HG03095 (cell line): ENCODE results near the gene UGT1A6.
"Not testable (repeated sequence)": the region's sequence is repeated elsewhere in the genome, so short reads cannot be mapped to it uniquely, and the experiment has no call there.

Experiments used
- ATAC-seq: cut with Tn5 transposase; IDR thresholded peaks from one replicate; pipeline ENCODE4 v1.9.1; 2021; ENCODE audit warnings: moderate library complexity; ENCODE audit not compliant: unreplicated experiment

Gene UGT1A6

DNA sequence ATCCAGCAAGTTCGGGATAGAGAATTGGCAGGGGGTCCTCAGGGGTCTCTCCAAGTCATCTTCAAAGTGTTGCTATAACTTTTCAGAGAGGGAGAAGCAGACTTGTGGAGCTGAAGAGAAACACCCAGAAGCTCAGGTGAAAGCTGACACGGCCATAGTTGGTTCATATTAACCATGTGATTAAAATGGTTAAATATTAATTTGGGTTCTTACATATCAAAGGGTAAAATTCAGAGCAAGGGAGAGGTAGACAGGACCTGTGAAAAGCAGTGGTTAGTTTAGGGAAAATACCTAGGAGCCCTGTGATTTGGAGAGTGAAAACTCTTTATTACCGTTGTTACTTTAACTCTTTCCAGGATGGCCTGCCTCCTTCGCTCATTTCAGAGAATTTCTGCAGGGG lies at the start of gene UGT1A6:
Gene UGT1A6 (plus strand): TSS at position 243 of the 400 bp plus-strand sequence. CDS start 115 bp downstream, at position 358.
- ATAC-seq: no peak

DNA sequence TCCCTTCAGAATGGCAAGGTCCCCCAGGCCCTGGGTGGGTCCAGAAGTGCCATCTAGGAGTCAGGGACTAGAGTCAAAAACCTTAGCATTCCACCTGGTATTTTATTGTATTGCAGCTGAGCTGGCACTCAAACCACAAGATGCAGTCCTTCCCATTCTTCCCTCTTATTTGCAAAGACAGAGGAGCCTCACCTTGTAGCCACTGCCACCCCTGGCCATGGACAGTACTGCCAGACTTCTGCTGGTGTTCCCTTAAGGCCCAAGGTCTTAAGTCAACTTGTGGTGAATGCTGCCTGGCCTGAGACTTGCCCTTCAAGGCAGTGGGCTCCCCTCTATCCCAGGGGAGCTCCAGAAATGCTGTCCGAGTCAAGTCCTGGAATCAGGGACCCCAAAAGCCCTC lies 49.6 kb upstream of the UGT1A6 start:
- no peak for ATAC-seq

DNA sequence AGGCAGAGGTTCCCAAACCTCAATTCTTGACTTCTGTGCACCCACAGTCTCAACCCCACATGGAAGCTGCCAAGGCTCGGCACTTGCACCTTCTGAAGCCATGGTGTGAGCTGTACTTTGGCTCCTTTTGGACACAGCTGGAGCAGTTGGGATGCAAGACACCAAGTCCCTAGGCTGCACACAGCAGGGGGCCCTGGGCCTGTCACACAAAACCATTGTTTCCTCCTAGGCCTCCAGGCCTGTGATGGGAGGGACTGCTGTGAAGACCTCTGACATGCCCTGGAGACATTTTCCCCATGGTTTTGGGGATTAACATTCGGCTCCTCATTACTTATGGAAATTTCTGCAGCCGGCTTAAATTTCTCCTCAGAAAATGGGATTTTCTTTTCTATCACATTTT lies 46.7 kb upstream of the UGT1A6 start:
- ATAC-seq: not testable (repeated sequence)

DNA sequence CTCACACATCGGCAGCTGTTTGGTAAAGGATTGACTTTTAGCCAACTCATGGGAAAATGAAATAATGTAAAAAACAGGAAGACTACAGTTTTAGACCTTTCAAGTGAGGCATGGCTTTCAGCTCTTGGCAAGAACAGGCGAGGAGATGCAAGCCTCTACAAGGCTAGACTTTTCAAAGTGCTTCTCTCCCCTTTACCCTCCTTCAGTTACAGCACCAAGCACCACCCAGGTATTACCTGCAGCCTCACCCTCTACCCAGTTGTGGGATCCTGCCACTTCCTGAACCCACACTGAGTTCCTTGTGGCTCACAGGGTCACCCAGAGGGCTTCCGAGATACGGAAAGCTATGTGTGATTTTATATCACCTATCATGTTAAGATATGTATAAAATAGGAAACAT lies 41.7 kb upstream of the UGT1A6 start:
- ATAC-seq: no peak

DNA sequence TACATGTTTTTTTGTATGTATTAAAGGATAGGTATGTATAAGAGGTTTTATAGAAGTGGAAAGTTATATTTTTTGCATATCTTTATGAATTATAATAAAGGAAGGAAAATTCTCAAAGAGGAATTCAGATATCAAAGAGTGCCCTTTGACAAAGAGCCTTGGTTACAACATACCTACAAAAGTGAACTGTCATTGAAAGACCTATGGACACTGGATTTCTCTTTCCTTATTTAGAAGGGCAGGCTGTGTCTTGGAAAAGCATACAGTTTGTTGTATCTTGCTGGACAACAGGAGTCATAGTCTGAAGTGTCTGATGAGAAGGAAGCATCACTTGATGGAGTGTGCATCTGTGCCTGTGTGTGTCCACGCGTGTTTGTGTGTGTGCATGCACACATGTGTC lies 41.3 kb upstream of the UGT1A6 start:
- no peak for ATAC-seq

DNA sequence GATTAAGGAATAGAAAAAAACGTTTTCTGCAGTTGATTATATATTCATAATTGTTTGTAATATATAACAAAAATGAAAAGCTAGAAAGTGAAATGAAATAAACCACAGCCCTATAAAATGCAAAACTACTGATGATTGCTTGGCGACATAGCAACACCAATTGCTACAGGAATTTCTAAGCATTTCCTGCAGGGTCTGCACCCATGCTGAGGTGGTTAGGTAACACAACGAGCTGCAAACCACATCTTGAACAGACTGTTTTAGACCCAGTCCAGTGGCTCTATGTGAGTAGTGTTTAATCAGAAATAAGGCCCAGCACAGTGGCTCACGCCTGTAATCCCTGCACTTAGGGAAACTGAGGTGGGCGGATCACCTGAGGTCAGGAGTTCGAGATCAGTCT lies 38.2 kb upstream of the UGT1A6 start:
- no peak for ATAC-seq

DNA sequence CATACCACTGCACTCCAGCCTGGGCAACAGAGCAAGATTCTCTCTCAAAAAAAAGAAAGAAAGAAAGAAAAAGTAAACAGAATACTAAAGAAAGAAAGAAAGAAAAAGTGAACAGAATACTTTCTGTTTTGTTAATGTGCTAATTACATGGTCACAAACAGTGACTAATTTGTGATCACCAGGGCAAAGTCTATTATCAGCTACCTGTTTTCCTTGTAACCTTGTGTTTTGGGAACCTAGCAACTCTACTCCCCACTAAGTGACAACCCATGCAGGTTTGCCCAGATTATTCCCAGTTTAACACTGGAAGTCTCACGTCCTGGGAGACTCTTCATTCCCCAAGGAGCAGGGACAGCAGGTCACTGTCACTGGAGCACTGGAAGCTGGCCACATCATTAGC lies 37.6 kb upstream of the UGT1A6 start:
- ATAC-seq: no peak

DNA sequence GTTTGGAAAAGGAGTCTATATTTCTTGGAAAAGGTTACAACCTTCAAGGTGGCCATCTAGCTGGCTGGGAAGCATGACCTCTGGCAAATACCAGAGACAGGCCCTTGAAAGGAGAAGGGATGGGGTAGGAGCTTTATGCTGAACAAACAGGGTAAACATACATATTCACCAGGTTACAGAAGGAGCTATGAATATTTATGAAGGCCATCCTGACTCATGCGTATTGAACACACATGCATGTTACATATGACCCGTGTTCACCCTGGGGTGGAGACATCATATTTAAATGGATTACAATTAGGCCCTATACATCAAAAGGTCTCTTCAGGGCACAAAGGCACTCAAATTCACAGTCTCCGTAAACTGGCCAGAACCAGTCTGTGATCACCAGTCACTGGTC lies 36.7 kb upstream of the UGT1A6 start:
- not testable (repeated sequence) for ATAC-seq

DNA sequence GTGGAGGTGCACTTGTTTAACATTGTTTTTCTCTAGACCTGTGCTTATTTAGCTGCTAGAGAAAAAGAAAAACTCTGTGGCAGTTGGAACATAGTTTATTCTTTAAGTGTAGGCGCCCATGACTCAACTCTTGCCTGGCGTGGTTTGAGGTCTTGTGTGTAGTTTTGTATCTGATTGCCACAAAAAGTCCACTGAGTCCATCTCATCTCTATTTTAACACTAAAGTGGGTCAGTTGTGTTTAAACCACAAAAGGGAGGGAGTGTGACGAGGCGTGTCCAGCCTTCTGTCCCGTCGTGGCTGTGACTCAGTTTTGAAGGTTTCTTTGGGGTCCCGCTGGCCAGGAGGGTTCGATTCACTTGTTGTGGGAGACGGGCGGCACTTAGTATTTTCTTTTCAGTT lies 36.2 kb upstream of the UGT1A6 start:
- ATAC-seq: no peak

DNA sequence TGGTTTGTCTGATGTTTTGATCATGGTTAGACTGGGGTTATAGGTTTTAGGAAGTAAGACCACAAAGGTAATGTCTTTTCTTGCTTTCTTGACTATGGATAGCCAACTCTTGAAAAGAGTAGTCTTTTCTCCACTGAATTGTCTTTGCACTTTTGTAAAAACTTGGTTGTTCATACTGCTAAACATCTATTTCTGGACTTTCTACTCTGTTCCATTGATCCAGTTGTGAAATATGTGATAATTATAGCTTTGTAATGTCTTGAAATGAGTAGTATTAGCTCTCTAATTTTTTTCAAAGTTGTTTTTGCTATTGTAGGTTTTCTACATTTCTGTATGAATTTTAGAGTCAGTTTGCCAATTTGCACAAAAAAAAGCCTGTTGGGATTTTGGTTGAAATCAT lies 34.1 kb upstream of the UGT1A6 start:
- no peak for ATAC-seq

DNA sequence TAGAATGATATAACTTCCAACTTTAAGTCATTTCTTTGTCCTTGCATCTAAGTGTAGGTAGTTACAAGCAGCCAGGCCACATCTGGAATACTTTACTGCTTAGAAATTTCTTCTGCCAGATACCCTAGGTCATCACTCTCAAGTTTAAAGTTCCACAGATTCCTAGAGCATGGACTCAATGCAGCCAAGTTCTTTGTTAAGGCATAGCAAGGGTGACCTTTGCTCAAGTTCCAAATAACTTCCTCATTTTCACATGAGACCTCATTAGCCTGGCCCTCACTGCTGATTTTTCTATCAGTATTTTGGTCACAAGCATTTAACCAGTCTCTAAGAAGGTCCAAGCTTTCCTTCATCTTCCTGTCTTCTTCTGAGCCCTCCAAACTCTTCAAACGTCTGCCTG lies 28.8 kb upstream of the UGT1A6 start:
- ATAC-seq: no peak

DNA sequence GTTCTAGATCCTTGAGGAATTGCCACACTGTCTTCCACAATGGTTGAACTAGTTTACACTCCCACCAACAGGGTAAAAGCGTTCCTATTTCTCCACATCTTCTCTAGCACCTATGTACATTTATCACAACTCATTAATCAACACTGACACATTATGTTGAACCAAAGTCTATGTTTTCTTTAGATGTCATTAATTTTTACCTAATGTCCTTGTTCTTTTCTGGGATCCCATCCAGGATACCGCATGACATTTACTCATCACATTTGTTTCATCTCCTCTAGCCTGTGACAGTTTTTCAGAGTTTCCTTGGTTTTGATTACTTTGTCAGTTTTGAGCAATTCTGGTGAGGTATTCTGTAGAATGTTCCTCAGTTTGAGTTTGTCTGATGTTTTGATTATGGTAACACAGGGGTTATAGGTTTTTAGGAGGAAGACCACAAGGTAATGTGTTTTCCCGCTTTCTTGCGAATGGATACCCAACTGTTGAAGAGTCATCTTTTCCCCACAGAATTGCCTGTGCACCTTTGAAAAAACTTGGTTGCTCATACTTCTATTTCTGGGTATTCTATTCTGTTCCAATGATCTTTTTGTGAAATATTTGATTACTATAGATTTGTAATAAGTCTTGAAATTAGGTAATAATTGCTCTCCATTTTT lies 24.0 kb upstream of the UGT1A6 start:
- no peak for ATAC-seq

DNA sequence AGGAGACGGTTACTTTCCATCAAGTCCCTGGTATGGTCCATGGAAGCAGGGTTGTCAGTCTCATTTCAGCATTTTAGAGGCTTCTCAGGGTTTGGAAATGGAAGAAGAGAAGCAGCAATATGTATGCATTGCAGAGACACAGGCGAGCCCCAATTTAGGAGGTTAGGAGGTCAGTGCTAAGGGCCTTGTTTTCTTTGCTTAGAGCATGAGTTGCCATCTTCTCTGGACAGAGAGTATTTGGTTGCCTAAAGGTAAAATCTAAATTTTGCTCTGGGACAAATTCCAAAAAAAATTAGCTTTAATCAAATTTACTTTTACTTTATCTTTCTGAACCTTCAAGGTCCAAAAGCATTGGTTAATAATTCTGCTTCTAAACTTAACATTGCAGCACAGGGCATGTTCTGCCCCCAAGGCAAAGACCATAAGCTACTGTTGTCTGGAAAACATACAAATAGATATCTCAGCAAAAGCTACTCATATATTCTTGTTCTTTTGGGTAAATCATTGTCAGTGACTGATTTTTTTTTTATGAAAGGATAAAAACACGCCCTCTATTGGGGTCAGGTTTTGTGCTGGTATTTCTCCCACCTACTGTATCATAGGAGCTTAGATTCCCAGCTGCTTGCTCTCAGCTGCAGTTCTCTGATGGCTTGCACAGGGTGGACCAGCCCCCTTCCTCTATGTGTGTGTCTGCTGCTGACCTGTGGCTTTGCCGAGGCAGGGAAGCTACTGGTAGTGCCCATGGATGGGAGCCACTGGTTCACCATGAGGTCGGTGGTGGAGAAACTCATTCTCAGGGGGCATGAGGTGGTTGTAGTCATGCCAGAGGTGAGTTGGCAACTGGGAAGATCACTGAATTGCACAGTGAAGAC lies 21.2 kb upstream of the UGT1A6 start, which contains the start of gene UGT1A9:
Gene UGT1A9 (plus strand): TSS at position 609 of the 872 bp plus-strand sequence. CDS start 37 bp downstream, at position 646.
- no peak for ATAC-seq

DNA sequence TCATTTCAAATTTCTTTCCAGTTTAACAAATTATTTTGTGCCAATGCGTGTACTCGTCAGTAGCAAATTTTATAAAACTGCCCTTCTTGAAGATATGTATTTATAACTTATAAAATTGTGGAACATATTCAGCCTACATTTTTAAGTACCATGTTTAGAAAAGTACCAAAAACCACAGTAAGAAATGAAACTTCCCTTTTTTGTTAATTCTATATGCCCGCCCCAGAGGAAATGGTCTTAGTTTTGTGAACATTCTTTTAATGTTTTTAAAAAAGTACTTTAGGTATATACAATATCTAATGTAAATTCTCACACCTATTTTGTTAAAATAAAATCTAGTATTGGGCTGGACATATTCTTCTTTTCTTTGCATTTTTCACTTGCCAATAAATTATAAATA lies 19.8 kb upstream of the UGT1A6 start:
- no peak for ATAC-seq

DNA sequence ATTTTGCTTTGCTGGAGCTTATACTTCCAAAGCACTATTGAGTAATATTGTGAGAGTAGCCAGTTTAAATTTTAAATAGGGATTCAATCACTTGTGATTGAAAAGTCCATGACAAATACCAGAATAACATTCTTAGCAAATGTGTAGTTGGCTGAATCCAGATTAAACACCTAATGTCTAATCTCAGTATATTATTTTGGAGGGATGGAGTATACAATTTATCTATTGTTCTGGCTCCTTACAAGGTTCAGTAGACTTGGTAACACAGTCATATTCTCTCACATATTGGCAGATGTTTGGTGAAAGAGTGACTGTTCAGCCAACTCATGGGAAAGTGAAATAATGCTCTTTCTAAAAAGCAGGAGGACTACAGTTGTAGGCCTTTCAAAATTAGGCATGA lies 18.8 kb upstream of the UGT1A6 start:
- ATAC-seq: no peak

DNA sequence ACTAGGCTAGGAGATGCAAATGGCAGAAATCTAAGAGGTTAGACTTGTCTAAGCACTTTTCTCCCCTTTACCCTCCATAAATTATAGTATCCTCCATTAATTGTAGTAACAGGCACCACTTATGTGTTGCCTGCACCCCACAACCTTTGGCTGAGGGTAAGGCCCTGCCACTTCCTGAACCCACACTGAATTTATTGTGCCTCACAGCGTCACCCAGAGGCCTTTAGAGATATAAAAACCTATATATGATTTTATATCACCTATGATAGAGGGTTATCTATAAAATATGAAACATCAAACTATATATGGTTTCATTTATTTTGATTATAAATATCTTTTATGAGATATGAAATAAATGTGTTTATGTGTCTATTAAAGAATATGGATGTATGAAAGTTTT lies 18.4 kb upstream of the UGT1A6 start:
- no peak for ATAC-seq

DNA sequence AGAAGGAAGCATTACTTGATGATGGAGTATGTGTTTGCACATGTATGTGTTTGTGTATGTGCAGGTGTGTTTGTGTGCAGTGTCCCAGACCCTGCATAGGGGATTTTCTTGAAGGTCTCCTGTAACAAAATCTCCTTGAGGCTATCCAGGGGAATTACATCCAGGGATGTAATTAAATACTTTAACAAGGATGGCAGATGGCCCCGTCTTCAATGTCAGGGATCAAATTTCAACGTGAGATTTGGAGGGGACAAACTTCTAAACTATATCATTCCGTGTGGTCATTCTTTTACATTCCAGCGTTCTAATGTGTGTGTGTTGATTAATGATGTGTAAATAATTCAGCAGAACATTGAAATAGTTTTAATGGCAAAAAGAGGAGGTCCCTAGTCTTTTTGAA lies 17.7 kb upstream of the UGT1A6 start:
- no peak for ATAC-seq

DNA sequence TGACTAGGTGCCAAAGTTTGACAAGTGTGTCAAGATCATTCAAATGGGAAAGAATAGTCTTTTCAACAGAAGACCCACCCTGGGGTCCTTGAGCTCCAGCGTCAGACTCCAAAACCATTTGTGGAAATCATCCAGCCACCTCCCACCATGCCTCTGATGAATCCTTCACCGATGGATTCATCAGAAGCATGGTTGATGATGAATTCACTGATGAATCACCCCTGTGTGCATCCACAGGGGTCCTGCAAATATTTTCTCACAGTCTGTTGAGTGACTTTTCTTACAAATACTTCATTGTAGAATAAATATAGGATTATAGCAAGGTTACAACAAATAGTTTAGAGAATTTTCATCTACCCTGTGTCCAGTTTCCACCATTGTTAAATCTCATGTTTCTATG lies 16.6 kb upstream of the UGT1A6 start:
- ATAC-seq: no peak

DNA sequence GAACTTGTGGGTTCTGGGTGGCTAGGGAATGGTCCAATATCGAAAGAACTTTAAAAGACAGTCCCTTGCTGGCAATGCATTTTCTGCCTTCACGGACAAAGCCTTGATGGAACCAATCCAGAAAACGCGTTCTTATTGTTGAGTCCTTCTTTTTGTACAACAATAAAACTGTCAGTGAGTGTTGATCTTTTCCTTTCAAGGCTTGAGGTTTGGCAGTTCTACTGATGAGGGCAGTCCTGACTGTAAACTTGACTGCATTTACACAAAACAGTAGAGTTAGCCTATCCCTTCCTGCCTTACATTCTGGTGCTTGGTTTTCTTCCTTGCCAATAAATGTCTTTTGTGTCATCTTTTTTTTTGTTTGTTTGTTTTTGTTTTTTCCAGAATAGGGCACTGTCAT lies 13.5 kb upstream of the UGT1A6 start:
- no peak for ATAC-seq

DNA sequence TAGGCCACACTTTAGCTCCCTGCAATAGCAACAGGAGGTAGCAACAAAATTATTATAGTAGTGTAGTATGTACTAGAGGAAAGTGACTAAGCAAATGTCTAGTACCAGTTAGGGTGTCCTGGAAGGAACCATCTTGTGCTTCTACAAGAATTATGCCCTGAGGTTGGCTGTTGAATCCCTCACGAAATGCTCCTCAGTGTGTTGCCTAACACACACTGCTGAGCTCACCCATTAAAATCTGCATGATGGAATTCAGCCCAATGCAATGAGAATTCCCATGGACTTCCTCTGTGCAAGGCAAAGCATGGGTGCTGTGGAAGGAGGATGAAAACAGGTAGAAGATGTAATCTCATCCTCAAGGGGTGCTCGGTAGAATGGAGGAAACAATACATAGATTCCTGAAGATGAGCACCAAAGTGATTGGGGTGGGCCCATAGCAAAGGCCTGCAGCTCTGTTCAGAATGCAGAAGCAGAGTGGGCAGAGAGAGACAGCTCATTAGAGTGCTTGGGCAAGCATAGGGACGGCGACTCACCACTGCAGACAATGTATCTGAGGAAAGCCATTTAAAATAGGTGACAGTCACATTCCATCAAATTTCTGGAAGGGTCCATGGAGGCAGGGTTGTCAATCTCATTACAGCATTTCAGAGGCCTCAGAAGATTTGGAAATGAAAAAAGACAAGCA lies 12.2 kb upstream of the UGT1A6 start:
- no peak for ATAC-seq

DNA sequence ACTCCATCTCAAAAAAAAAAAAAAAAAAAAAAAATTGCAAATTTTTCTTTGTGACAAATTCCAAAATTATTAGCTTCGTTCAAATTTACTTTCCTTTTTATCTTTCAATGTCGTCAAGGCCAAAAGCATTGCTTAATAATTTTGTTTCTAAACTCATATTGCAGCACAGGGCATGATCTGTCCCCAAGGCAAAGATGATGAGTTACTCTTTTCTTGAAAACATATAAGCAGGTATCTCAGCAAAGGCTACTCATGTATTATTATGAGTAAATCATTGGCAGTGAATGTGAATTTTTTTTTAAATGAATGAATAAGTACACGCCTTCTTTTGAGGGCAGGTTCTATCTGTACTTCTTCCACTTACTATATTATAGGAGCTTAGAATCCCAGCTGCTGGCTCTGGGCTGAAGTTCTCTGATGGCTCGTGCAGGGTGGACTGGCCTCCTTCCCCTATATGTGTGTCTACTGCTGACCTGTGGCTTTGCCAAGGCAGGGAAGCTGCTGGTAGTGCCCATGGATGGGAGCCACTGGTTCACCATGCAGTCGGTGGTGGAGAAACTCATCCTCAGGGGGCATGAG lies 11.1 kb upstream of the UGT1A6 start, which contains the start of gene UGT1A7:
Gene UGT1A7 (plus strand): TSS at position 381 of the 579 bp plus-strand sequence. CDS start 37 bp downstream, at position 418.
- no peak for ATAC-seq
